ENCODE results near the gene ROBO3.

The ROBO3 gene

GRCh38 chr11:124918950-124919349, 53.7 kb downstream of the ROBO3 start, which contains the start of gene HEPN1:
Gene HEPN1, plus strand, starts transcription at chr11:124919250.
- Histone ChIP-seq H3F3A (ENCODE audit: insufficient read depth, low read length) (no peaks in the 10 kb centered on the region), H3K9me2 (ENCODE audit: low read depth, low read length) (no peaks in the 10 kb centered on the region), H3K36me3 (ENCODE audit: insufficient read depth, low read length) (no peaks in the 10 kb centered on the region), H3K9me3 (ENCODE audit: low read length) (no peaks in the 10 kb centered on the region), H3K4me3 (ENCODE audit: low read depth, low read length, poor library complexity, severe bottlenecking) (no peak within 1 kb of the TSS), H3K4me2 (ENCODE audit: low read length) (no peak within 1 kb of the TSS), H2AFZ (ENCODE audit: low read length) (no peak within 1 kb of the TSS), H4K20me1 (ENCODE audit: insufficient read depth, low read length) (no peaks in the 10 kb centered on the region), H3K9ac (ENCODE audit: low read length) (no peak within 1 kb of the TSS), H3K27ac (ENCODE audit: low read depth, low read length, poor library complexity, severe bottlenecking) (no peak within 1 kb of the TSS), H3K4me1 (ENCODE audit: insufficient read depth, low read length, severe bottlenecking) (no peaks in the 10 kb centered on the region), H3K79me2 (ENCODE audit: insufficient read depth, low read length) (no peaks in the 10 kb centered on the region), H3K27me3 (ENCODE audit: insufficient read depth, low read length) (no peaks in the 10 kb centered on the region)
- TF ChIP-seq EZH2 (IDR thresholded peaks at IDR 0.05; ENCODE audit: borderline replicate concordance, low read length), result no peak
- TF ChIP-seq, protein P1, sequence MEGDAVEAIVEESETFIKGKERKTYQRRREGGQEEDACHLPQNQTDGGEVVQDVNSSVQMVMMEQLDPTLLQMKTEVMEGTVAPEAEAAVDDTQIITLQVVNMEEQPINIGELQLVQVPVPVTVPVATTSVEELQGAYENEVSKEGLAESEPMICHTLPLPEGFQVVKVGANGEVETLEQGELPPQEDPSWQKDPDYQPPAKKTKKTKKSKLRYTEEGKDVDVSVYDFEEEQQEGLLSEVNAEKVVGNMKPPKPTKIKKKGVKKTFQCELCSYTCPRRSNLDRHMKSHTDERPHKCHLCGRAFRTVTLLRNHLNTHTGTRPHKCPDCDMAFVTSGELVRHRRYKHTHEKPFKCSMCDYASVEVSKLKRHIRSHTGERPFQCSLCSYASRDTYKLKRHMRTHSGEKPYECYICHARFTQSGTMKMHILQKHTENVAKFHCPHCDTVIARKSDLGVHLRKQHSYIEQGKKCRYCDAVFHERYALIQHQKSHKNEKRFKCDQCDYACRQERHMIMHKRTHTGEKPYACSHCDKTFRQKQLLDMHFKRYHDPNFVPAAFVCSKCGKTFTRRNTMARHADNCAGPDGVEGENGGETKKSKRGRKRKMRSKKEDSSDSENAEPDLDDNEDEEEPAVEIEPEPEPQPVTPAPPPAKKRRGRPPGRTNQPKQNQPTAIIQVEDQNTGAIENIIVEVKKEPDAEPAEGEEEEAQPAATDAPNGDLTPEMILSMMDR (IDR thresholded peaks at IDR 0.05; ENCODE audit: low read length), result no peak

- Histone ChIP-seq H4K20me1 (ENCODE audit: insufficient read depth, low read length) (no peaks in the 10 kb centered on the region), H3K4me1 (ENCODE audit: insufficient read depth, low read length, severe bottlenecking) (no peaks in the 10 kb centered on the region), H3K4me2 (ENCODE audit: low read length) (no peak overlapping the region), H3F3A (ENCODE audit: insufficient read depth, low read length) (no peaks in the 10 kb centered on the region), H3K27me3 (ENCODE audit: insufficient read depth, low read length) (no peaks in the 10 kb centered on the region), H3K4me3 (ENCODE audit: low read depth, low read length, poor library complexity, severe bottlenecking) (no peak overlapping the region), H2AFZ (ENCODE audit: low read length) (no peak overlapping the region), H3K79me2 (ENCODE audit: insufficient read depth, low read length) (no peaks in the 10 kb centered on the region), H3K36me3 (ENCODE audit: insufficient read depth, low read length) (no peaks in the 10 kb centered on the region), H3K9ac (ENCODE audit: low read length) (no peak overlapping the region), H3K27ac (ENCODE audit: low read depth, low read length, poor library complexity, severe bottlenecking) (no peak overlapping the region), H3K9me2 (ENCODE audit: low read depth, low read length) (no peaks in the 10 kb centered on the region), H3K9me3 (ENCODE audit: low read length) (no peaks in the 10 kb centered on the region)
- no peak for TF ChIP-seq EZH2 (IDR thresholded peaks at IDR 0.05; ENCODE audit: borderline replicate concordance, low read length)
- TF ChIP-seq, protein P1 (IDR thresholded peaks at IDR 0.05; ENCODE audit: low read length), result no peak
Measured at GRCh38 chr11:124919898-124920297, 54.7 kb downstream of the ROBO3 start.

GRCh38 chr11:124920356-124920755, 55.1 kb downstream of the ROBO3 start:
- Histone ChIP-seq H3K4me1 (ENCODE audit: insufficient read depth, low read length, severe bottlenecking) (no peaks in the 10 kb centered on the region), H3K4me3 (ENCODE audit: low read depth, low read length, poor library complexity, severe bottlenecking) (no peak overlapping the region), H3K4me2 (ENCODE audit: low read length) (no peak overlapping the region), H3K79me2 (ENCODE audit: insufficient read depth, low read length) (no peaks in the 10 kb centered on the region), H3F3A (ENCODE audit: insufficient read depth, low read length) (no peaks in the 10 kb centered on the region), H3K9ac (ENCODE audit: low read length) (no peak overlapping the region), H4K20me1 (ENCODE audit: insufficient read depth, low read length) (no peaks in the 10 kb centered on the region), H3K9me3 (ENCODE audit: low read length) (no peaks in the 10 kb centered on the region), H3K27ac (ENCODE audit: low read depth, low read length, poor library complexity, severe bottlenecking) (no peak overlapping the region), H3K9me2 (ENCODE audit: low read depth, low read length) (no peaks in the 10 kb centered on the region), H2AFZ (ENCODE audit: low read length) (no peak overlapping the region), H3K36me3 (ENCODE audit: insufficient read depth, low read length) (no peaks in the 10 kb centered on the region), H3K27me3 (ENCODE audit: insufficient read depth, low read length) (no peaks in the 10 kb centered on the region)
- TF ChIP-seq, protein P1 (IDR thresholded peaks at IDR 0.05; ENCODE audit: low read length), result no peak
- no peak for TF ChIP-seq EZH2 (IDR thresholded peaks at IDR 0.05; ENCODE audit: borderline replicate concordance, low read length)

All from OCI-LY1 (cell line).